Heart left ventricle (tissue), 13 donors: ENCODE results near the gene KHDC4.

Source experiments
- CTCF ChIP-seq, 12 donors: fragments of 200-600 bp; sonication (generic) in 4 of 12; IDR thresholded peaks; one replicate each; pipeline versions ENCODE4 v1.5.0 to v1.8.0; 2018 to 2022; ENCODE audit warnings: antibody characterized with exemption in 12 of 12, mild to moderate bottlenecking in 5 of 12
- POLR2A ChIP-seq, 2 donors: fragments of 450-650 bp; IDR thresholded peaks; one replicate each; pipeline ENCODE4 v1.6.1; 2017; ENCODE audit warnings: antibody characterized with exemption in 2 of 2, mild to moderate bottlenecking in 2 of 2, moderate library complexity in 2 of 2
- donor health status: ischemic (EF 13 %, LVEDD 7.1; RV severe dilation, severe dysfunction).
- donor health status: DM: no; HTN: yes; CAD: no.
- donor health status: DM: no; HTN: no; CAD: no.
- donor health status: ischemic (EF 25% LVEDD 6.9; RV normal size, moderate dysfunction).
- donor health status: ischemic (EF 25% LVEDD 5.7; RV mildly dilated, moderate dysfunction).
- donor health status: ischemic (EF 35%, LVEDD 5.7; RV mildly dilated, moderate dysfunction).
- donor health status: nonischemic (EF 11% LVEDD 7.7; RV severe dilation, severe dysfunction).
- donor health status: DM: yes; HTN: yes; CAD: no.
- donor health status: PGD.
- donor health status: ischemic (EF 29% LVEDD 5.4; RV normal size, mild dysfunction).
- donor health status: nonischemic (EF 23%, LVEDD 6.1; RV moderate dilation, normal function).

- TF ChIP-seq CTCF (IDR thresholded peaks at IDR 0.05): no peak
- no peak for TF ChIP-seq POLR2A (IDR thresholded peaks at IDR 0.05)
Measured at GRCh38 chr1:155912056-155912536, 22.1 kb downstream of the KHDC4 start.
